Neural cell (in vitro differentiated cells): ENCODE measurements around the gene PHF12. TPM values are rescaled to one million over a fixed set of nuclear protein-coding genes. Genes with fewer than 3 reads are reported as not detected.

Experiments used
- H2AFZ ChIP-seq: fragments of 200-600, 300-800 bp; sonication (generic), shearing (Covaris generic); 2 replicates; pipeline ENCODE4 v1.6.0; 2014; ENCODE audit warnings: low read depth, mild to moderate bottlenecking, antibody characterized with exemption, low read length, moderate library complexity
- H3F3A ChIP-seq: fragments of 200-600 bp; shearing (Covaris generic); 2 replicates; pipeline ENCODE4 v1.6.1; 2016; ENCODE audit warnings: mild to moderate bottlenecking, moderate library complexity, mixed read lengths, antibody characterized with exemption, low read length; ENCODE audit not compliant: insufficient read depth, poor library complexity, severe bottlenecking
- H3K27ac ChIP-seq: fragments of 200-600, 300-800 bp; sonication (generic), shearing (Covaris generic); 2 replicates; pipeline ENCODE4 v1.5.1; 2014; ENCODE audit warnings: mild to moderate bottlenecking, low read length, moderate library complexity
- H3K27me3 ChIP-seq: fragments of 300-800, 200-600 bp; sonication (generic), shearing (Covaris generic); 2 replicates; pipeline ENCODE4 v1.6.0; 2014; ENCODE audit warnings: mild to moderate bottlenecking, low read depth, low read length, moderate library complexity; ENCODE audit not compliant: insufficient read depth
- H3K36me3 ChIP-seq: fragments of 300-800, 200-600 bp; sonication (generic), shearing (Covaris generic); 2 replicates; pipeline ENCODE4 v1.5.1; 2014; ENCODE audit warnings: mild to moderate bottlenecking, antibody characterized with exemption, low read length, moderate library complexity; ENCODE audit not compliant: insufficient read depth
- H3K4me2 ChIP-seq: fragments of 300-800, 200-600 bp; sonication (generic), shearing (Covaris generic); 2 replicates; pipeline ENCODE4 v1.6.0; 2014; ENCODE audit warnings: mild to moderate bottlenecking, low read length
- H3K4me3 ChIP-seq: fragments of 300-800, 200-600 bp; sonication (generic), shearing (Covaris generic); 2 replicates; pipeline ENCODE4 v1.5.1; 2014; ENCODE audit warnings: mild to moderate bottlenecking, low read length, moderate library complexity
- H3K79me2 ChIP-seq: fragments of 200-600 bp; shearing (Covaris generic); replicated peaks from 2 replicates; pipeline ENCODE4 v1.6.0; 2014; ENCODE audit warnings: mild to moderate bottlenecking, low read length, moderate library complexity; ENCODE audit not compliant: insufficient read depth
- H3K9ac ChIP-seq: fragments of 300-800, 200-600 bp; sonication (generic), shearing (Covaris generic); 2 replicates; pipeline ENCODE4 v1.6.1; 2016; ENCODE audit warnings: mild to moderate bottlenecking, low read length, mixed read lengths
- H3K9me2 ChIP-seq: fragments of 200-600 bp; shearing (Covaris generic); 2 replicates; pipeline ENCODE4 v1.6.1; 2016; ENCODE audit warnings: mild to moderate bottlenecking, low read length, mixed read lengths; ENCODE audit not compliant: insufficient read depth
- H3K9me3 ChIP-seq: fragments of 200-600, 300-800 bp; sonication (generic), shearing (Covaris generic); 2 replicates; pipeline ENCODE4 v1.6.1; 2016; ENCODE audit warnings: mild to moderate bottlenecking, mixed run types, low read length, moderate library complexity, mixed read lengths
- H4K20me1 ChIP-seq: fragments of 200-600 bp; shearing (Covaris generic); 2 replicates; pipeline ENCODE4 v1.6.1; 2016; ENCODE audit warnings: mild to moderate bottlenecking, mixed run types; ENCODE audit not compliant: insufficient read depth
- EP300 ChIP-seq: fragments of 450-650 bp; conservative IDR thresholded peaks from 2 replicates; pipeline ENCODE4 v1.6.1; 2014; ENCODE audit warnings: antibody characterized with exemption, mild to moderate bottlenecking, moderate library complexity; ENCODE audit not compliant: poor library complexity, severe bottlenecking
- EZH2 ChIP-seq: fragments of 200-600, 300-800 bp; shearing (Covaris generic), sonication (generic); IDR thresholded peaks from 2 replicates; pipeline ENCODE4 v1.6.1; 2014; ENCODE audit warnings: antibody characterized with exemption, low read length, borderline replicate concordance, mild to moderate bottlenecking; ENCODE audit not compliant: insufficient read depth, poor library complexity, severe bottlenecking
- MXI1 ChIP-seq: fragments of 450-650 bp; conservative IDR thresholded peaks from 2 replicates; pipeline ENCODE4 v1.6.1; 2014; ENCODE audit warnings: antibody characterized with exemption, mild to moderate bottlenecking; ENCODE audit not compliant: poor library complexity, severe bottlenecking
- POLR2AphosphoS5 ChIP-seq: IDR thresholded peaks from 2 replicates; pipeline ENCODE4 v1.6.1; 2012
- RAD21 ChIP-seq: fragments of 450-650 bp; conservative IDR thresholded peaks from 2 replicates; pipeline ENCODE4 v1.6.1; 2014; ENCODE audit warnings: antibody characterized with exemption, mild to moderate bottlenecking, moderate library complexity
- SMC3 ChIP-seq: fragments of 450-650 bp; conservative IDR thresholded peaks from 2 replicates; pipeline ENCODE4 v1.6.1; 2014; ENCODE audit warnings: antibody characterized with exemption, mild to moderate bottlenecking, moderate library complexity; ENCODE audit not compliant: poor library complexity
- TAF1 ChIP-seq: IDR thresholded peaks from 2 replicates; pipeline ENCODE4 v1.6.1; 2012; ENCODE audit warnings: low read depth
- polyA plus RNA-seq: library from polyadenylated mRNA; depleted of rRNA; stranded (reverse); fragments of >200 nt; gene quantifications from 2 replicates; pipeline ENCODE4 v1.2.3, GENCODE V29; 2014
- TF ChIP-seq, protein P1 (sequence below): IDR thresholded peaks from 2 replicates; pipeline ENCODE4 v1.6.1; 2012; ENCODE audit warnings: borderline replicate concordance
- TF ChIP-seq, protein P2 (sequence below): fragments of 450-650 bp; IDR thresholded peaks from 2 replicates; pipeline ENCODE4 v1.5.1; 2014; ENCODE audit warnings: antibody characterized with exemption, mild to moderate bottlenecking, moderate library complexity; ENCODE audit not compliant: poor library complexity, severe bottlenecking

PHF12 gene
- polyA plus RNA-seq, 1 donor from 2014 or later = 10.4 TPM

- TF ChIP-seq, protein P1, sequence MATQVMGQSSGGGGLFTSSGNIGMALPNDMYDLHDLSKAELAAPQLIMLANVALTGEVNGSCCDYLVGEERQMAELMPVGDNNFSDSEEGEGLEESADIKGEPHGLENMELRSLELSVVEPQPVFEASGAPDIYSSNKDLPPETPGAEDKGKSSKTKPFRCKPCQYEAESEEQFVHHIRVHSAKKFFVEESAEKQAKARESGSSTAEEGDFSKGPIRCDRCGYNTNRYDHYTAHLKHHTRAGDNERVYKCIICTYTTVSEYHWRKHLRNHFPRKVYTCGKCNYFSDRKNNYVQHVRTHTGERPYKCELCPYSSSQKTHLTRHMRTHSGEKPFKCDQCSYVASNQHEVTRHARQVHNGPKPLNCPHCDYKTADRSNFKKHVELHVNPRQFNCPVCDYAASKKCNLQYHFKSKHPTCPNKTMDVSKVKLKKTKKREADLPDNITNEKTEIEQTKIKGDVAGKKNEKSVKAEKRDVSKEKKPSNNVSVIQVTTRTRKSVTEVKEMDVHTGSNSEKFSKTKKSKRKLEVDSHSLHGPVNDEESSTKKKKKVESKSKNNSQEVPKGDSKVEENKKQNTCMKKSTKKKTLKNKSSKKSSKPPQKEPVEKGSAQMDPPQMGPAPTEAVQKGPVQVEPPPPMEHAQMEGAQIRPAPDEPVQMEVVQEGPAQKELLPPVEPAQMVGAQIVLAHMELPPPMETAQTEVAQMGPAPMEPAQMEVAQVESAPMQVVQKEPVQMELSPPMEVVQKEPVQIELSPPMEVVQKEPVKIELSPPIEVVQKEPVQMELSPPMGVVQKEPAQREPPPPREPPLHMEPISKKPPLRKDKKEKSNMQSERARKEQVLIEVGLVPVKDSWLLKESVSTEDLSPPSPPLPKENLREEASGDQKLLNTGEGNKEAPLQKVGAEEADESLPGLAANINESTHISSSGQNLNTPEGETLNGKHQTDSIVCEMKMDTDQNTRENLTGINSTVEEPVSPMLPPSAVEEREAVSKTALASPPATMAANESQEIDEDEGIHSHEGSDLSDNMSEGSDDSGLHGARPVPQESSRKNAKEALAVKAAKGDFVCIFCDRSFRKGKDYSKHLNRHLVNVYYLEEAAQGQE = no peak
- TF ChIP-seq EP300 (no peak), SMC3 (no peak), MXI1 (no peak), POLR2AphosphoS5 (no peak), EZH2 (no peak), RAD21 (no peak), TAF1 (no peak)
- TF ChIP-seq, protein P2, sequence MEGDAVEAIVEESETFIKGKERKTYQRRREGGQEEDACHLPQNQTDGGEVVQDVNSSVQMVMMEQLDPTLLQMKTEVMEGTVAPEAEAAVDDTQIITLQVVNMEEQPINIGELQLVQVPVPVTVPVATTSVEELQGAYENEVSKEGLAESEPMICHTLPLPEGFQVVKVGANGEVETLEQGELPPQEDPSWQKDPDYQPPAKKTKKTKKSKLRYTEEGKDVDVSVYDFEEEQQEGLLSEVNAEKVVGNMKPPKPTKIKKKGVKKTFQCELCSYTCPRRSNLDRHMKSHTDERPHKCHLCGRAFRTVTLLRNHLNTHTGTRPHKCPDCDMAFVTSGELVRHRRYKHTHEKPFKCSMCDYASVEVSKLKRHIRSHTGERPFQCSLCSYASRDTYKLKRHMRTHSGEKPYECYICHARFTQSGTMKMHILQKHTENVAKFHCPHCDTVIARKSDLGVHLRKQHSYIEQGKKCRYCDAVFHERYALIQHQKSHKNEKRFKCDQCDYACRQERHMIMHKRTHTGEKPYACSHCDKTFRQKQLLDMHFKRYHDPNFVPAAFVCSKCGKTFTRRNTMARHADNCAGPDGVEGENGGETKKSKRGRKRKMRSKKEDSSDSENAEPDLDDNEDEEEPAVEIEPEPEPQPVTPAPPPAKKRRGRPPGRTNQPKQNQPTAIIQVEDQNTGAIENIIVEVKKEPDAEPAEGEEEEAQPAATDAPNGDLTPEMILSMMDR = no peak
- H3K9me2 ChIP-seq = no peaks in the 10 kb centered on the region
- H3K9ac ChIP-seq = no peak overlapping the region
- H3K27ac ChIP-seq = no peak overlapping the region
- H3K36me3 ChIP-seq = no peaks in the 10 kb centered on the region
- no peaks in the 10 kb centered on the region for H3F3A ChIP-seq
- H3K79me2 ChIP-seq = no peaks in the 10 kb centered on the region
- H4K20me1 ChIP-seq = no peaks in the 10 kb centered on the region
- H3K27me3 ChIP-seq = no peaks in the 10 kb centered on the region
- no peak overlapping the region for H3K4me2 ChIP-seq
- H3K4me3 ChIP-seq = no peak overlapping the region
- no peak overlapping the region for H2AFZ ChIP-seq
- H3K9me3 ChIP-seq = no peaks in the 10 kb centered on the region
Observed at GRCh38 chr17:28881533-28882056, 69.7 kb downstream of the PHF12 start.

- H3K4me3 ChIP-seq = no peak overlapping the region
- no peaks in the 10 kb centered on the region for H3K9me3 ChIP-seq
- H3F3A ChIP-seq = no peaks in the 10 kb centered on the region
- H3K9me2 ChIP-seq = no peaks in the 10 kb centered on the region
- H2AFZ ChIP-seq = no peak overlapping the region
- H3K36me3 ChIP-seq = no peaks in the 10 kb centered on the region
- no peaks in the 10 kb centered on the region for H3K27me3 ChIP-seq
- TF ChIP-seq EZH2 (no peak), RAD21 (no peak)
- no peak overlapping the region for H3K27ac ChIP-seq
- H3K9ac ChIP-seq = no peak overlapping the region
- H3K4me2 ChIP-seq = no peak overlapping the region
- no peaks in the 10 kb centered on the region for H3K79me2 ChIP-seq
- H4K20me1 ChIP-seq = no peaks in the 10 kb centered on the region
Observed at GRCh38 chr17:28880572-28880945, 70.8 kb downstream of the PHF12 start.
